HL-60 (cell line): ENCODE measurements around the gene PDLIM5.

Experiments
- DNase-seq, 2 experiments: peaks; one replicate each; pipeline ENCODE4 v3.0.0-alpha.2; 2010 to 2020; ENCODE audit warnings: low read depth in 1 of 2, low spot score in 1 of 2
- H3K27ac ChIP-seq: fragments of 250-450 bp; sonication (Bioruptor Pico); replicated peaks from 2 replicates; pipeline ENCODE4 v1.5.1; 2020; ENCODE audit warnings: mild to moderate bottlenecking, moderate library complexity
- H3K27me3 ChIP-seq: fragments of 250-450 bp; sonication (Bioruptor Pico); 2 replicates; pipeline ENCODE4 v1.5.1; 2021; ENCODE audit warnings: mild to moderate bottlenecking, moderate library complexity; ENCODE audit not compliant: insufficient read depth, poor library complexity, severe bottlenecking
- H3K4me3 ChIP-seq: replicated peaks from 2 replicates; pipeline ENCODE4 v1.5.1; 2011; ENCODE audit warnings: mild to moderate bottlenecking, control low read depth, low read length; ENCODE audit not compliant: insufficient read depth
- GABPA ChIP-seq: IDR thresholded peaks from 2 replicates; pipeline ENCODE4 v1.6.1; 2012; ENCODE audit warnings: low read depth
- POLR2AphosphoS5 ChIP-seq: IDR thresholded peaks from 2 replicates; pipeline ENCODE4 v1.6.1; 2012; ENCODE audit warnings: low read depth
- SPI1 ChIP-seq: IDR thresholded peaks from 2 replicates; pipeline ENCODE4 v1.6.1; 2012; ENCODE audit warnings: low read depth, mild to moderate bottlenecking, borderline replicate concordance
- TF ChIP-seq, protein P1 (sequence below): IDR thresholded peaks from one replicate; pipeline ENCODE4 v1.5.1; 2011; ENCODE audit warnings: low read length, control low read depth, inconsistent platforms; ENCODE audit not compliant: insufficient read depth
- TF ChIP-seq, protein P2 (sequence below): IDR thresholded peaks from 2 replicates; pipeline ENCODE4 v1.6.1; 2012; ENCODE audit warnings: low read depth; ENCODE audit not compliant: insufficient replicate concordance

The PDLIM5 gene

DNA sequence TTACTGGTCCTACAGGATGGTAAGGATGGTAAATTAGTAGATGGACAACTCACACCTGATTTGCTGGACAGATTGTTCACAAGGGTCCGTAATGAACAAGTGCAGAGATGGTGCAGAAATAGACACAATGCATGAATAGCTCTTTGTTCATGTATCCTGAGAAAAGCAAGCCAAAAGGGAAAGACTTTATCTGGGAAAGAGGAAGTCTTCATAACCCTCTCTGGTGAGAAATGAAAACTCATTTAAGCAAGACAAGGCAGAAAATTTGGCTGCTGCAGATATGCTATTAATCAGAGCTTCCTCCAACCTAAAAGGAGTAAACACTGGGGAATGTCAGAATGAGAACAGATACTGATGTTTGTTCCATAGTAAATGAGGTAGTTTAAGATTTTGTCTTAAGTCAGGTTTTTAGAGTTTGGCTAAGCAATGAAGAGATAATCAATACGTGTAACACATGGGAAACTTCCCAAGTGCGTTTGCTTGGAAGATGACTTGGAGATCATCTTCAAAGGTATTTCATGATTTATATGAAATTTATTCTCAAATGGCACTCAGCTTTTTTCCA lies 153.6 kb downstream of the PDLIM5 start:
- no peak for TF ChIP-seq POLR2AphosphoS5
- TF ChIP-seq SPI1 = peak; percentile 53; the same call in 1 of the 2 replicates
- TF ChIP-seq, protein P1, sequence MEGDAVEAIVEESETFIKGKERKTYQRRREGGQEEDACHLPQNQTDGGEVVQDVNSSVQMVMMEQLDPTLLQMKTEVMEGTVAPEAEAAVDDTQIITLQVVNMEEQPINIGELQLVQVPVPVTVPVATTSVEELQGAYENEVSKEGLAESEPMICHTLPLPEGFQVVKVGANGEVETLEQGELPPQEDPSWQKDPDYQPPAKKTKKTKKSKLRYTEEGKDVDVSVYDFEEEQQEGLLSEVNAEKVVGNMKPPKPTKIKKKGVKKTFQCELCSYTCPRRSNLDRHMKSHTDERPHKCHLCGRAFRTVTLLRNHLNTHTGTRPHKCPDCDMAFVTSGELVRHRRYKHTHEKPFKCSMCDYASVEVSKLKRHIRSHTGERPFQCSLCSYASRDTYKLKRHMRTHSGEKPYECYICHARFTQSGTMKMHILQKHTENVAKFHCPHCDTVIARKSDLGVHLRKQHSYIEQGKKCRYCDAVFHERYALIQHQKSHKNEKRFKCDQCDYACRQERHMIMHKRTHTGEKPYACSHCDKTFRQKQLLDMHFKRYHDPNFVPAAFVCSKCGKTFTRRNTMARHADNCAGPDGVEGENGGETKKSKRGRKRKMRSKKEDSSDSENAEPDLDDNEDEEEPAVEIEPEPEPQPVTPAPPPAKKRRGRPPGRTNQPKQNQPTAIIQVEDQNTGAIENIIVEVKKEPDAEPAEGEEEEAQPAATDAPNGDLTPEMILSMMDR = no peak
- TF ChIP-seq GABPA = no peak
- TF ChIP-seq, protein P2, sequence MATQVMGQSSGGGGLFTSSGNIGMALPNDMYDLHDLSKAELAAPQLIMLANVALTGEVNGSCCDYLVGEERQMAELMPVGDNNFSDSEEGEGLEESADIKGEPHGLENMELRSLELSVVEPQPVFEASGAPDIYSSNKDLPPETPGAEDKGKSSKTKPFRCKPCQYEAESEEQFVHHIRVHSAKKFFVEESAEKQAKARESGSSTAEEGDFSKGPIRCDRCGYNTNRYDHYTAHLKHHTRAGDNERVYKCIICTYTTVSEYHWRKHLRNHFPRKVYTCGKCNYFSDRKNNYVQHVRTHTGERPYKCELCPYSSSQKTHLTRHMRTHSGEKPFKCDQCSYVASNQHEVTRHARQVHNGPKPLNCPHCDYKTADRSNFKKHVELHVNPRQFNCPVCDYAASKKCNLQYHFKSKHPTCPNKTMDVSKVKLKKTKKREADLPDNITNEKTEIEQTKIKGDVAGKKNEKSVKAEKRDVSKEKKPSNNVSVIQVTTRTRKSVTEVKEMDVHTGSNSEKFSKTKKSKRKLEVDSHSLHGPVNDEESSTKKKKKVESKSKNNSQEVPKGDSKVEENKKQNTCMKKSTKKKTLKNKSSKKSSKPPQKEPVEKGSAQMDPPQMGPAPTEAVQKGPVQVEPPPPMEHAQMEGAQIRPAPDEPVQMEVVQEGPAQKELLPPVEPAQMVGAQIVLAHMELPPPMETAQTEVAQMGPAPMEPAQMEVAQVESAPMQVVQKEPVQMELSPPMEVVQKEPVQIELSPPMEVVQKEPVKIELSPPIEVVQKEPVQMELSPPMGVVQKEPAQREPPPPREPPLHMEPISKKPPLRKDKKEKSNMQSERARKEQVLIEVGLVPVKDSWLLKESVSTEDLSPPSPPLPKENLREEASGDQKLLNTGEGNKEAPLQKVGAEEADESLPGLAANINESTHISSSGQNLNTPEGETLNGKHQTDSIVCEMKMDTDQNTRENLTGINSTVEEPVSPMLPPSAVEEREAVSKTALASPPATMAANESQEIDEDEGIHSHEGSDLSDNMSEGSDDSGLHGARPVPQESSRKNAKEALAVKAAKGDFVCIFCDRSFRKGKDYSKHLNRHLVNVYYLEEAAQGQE = no peak
- H3K4me3 ChIP-seq = no peak overlapping the region
- H3K27ac ChIP-seq = no peak overlapping the region
- no peak for DNase-seq
- H3K27me3 ChIP-seq = no peaks in the 10 kb centered on the region

- Histone ChIP-seq H3K27me3 (no peaks in the 10 kb centered on the region), H3K4me3 (no peak overlapping the region), H3K27ac (no peak overlapping the region)
- DNase-seq = no peak
- TF ChIP-seq SPI1 (no peak), POLR2AphosphoS5 (no peak), GABPA (no peak)
- TF ChIP-seq, protein P1 = no peak
- TF ChIP-seq, protein P2 = no peak
Measured at GRCh38 chr4:94610145-94610544, 158.4 kb downstream of the PDLIM5 start.

DNA sequence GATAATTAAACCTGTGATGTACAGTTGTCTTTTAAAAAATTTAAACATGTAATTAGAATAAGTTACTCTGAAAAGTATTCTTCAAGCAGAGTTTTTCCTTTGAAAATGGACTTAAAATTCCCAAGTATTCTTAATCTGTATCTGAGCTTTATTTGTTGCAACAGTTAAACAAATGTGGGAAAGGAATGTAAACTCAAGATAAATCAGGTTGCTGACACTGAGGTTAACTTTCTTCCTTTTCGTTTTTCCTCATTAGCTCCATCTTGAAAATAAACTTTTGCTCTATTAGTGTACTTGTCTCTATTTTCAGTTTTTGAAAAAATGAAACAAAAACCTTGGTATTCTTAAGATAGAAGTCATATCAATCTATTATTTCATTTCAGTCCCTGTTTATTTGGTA lies 161.5 kb downstream of the PDLIM5 start:
- no peak overlapping the region for H3K4me3 ChIP-seq
- H3K27me3 ChIP-seq = no peaks in the 10 kb centered on the region
- no peak for DNase-seq
- no peak overlapping the region for H3K27ac ChIP-seq
- TF ChIP-seq POLR2AphosphoS5 (no peak), SPI1 (no peak)
- TF ChIP-seq, protein P1 = no peak

DNA sequence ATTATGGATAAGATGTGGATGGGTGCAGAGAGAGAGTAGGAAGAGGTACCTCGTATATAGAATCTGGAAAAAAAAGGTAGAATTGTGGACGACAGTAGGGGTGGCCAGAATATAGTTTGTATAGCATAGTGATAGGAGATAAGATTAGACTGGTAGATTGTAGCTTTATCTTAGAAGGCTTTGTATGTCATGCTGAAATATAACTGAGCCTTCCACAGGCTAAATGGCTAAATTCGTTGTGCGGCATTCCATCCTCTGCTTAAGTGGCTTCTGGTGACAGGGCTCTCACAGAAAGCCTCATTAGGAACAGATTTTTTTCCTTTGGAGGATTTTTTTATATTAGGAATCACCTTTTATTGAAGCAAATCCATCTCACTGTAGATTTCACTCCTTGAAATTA lies 163.7 kb downstream of the PDLIM5 start:
- no peak overlapping the region for H3K27ac ChIP-seq
- DNase-seq = no peak
- TF ChIP-seq GABPA (no peak), POLR2AphosphoS5 (no peak), SPI1 (no peak)
- TF ChIP-seq, protein P2 = no peak
- TF ChIP-seq, protein P1 = no peak
- no peak overlapping the region for H3K4me3 ChIP-seq
- no peaks in the 10 kb centered on the region for H3K27me3 ChIP-seq
